CD4-positive, alpha-beta T cell treated with Interferon alpha-2 for 1 hour (primary cell): Measurements from ENCODE around the gene ERCC8.

ENCODE experiments used
- DNase-seq, 2 donors: peaks; one replicate each; pipeline ENCODE4 v3.0.0-alpha.2; 2020 to 2022

ERCC8 gene

GRCh38 chr5:60830581-60831127 lies 114.2 kb downstream of the ERCC8 start:
- no peak for DNase-seq

- DNase-seq = no peak
Observed at GRCh38 chr5:60829490-60830266, 115.2 kb downstream of the ERCC8 start.

- DNase-seq = no peak
Observed at GRCh38 chr5:60827201-60827600, 117.7 kb downstream of the ERCC8 start.

GRCh38 chr5:60826653-60827052 lies 118.2 kb downstream of the ERCC8 start:
- DNase-seq = no peak
